Sigmoid colon (tissue), 7 donors: ENCODE measurements around the gene PRDM1. TPM values are rescaled to one million over a fixed set of nuclear protein-coding genes. Genes with fewer than 3 reads are reported as not detected.

ENCODE experiments used
- DNase-seq: peaks from one replicate; pipeline ENCODE4 v3.0.0-alpha.2; 2019
- H3K27ac ChIP-seq, 4 donors: fragments of 200-600 bp; sonication (generic); one replicate each; pipeline ENCODE4 v1.5.1; 2016 to 2019; ENCODE audit warnings: mild to moderate bottlenecking in 1 of 4
- H3K27me3 ChIP-seq, 3 donors: fragments of 200-600 bp; sonication (generic); one replicate each; pipeline ENCODE4 v1.5.1; 2019; ENCODE audit warnings: mild to moderate bottlenecking in 1 of 3
- H3K36me3 ChIP-seq, 4 donors: fragments of 200-600 bp; sonication (generic); one replicate each; pipeline ENCODE4 v1.5.1; 2016 to 2019
- H3K4me1 ChIP-seq, 4 donors: fragments of 200-600 bp; sonication (generic); one replicate each; pipeline ENCODE4 v1.5.1; 2017 to 2019
- H3K4me3 ChIP-seq, 4 donors: fragments of 200-600 bp; sonication (generic); one replicate each; pipeline ENCODE4 v1.5.1; 2017 to 2019; ENCODE audit warnings: mild to moderate bottlenecking in 2 of 4, moderate library complexity in 1 of 4
- H3K9me3 ChIP-seq, 4 donors: fragments of 200-600 bp in 3 of 4; sonication (generic) in 3 of 4; one replicate each; pipeline versions ENCODE4 v1.5.1 to v1.6.1; 2013 to 2019
- EP300 ChIP-seq, 4 donors: sonication (generic); formaldehyde crosslinking; IDR thresholded peaks; one replicate each; pipeline ENCODE4 v1.6.1; 2017; ENCODE audit warnings: antibody characterized with exemption in 4 of 4
- POLR2A ChIP-seq, 2 donors: fragments of 450-650 bp; IDR thresholded peaks; one replicate each; pipeline ENCODE4 v1.6.1; 2016; ENCODE audit warnings: antibody characterized with exemption in 2 of 2, mild to moderate bottlenecking in 2 of 2, moderate library complexity in 2 of 2
- POLR2AphosphoS5 ChIP-seq, 4 donors: sonication (generic); formaldehyde crosslinking; IDR thresholded peaks; one replicate each; pipeline ENCODE4 v1.6.1; 2017; ENCODE audit warnings: antibody characterized with exemption in 4 of 4
- WGBS, 2 donors: extraction: QIAGEN DNeasy Blood & Tissue Kit; methylation state at CpG; one replicate each; pipeline ENCODE4 v1.1.7; 2013; 5-methylcytosine and 5-hydroxymethylcytosine counted together
- intact Hi-C: fragments of 100-400 bp; cut with DNase I; formaldehyde crosslinking; loops from one replicate; pipeline ENCODE4 v1.15.1; 2023
- polyA plus RNA-seq, 3 donors: library from polyadenylated mRNA; stranded (reverse); fragments of 200-250 nt; gene quantifications; one replicate each; pipeline ENCODE4 v1.2.3, GENCODE V29; 2013
- total RNA-seq, 4 donors: library from RNA; depleted of rRNA; stranded (reverse); fragments of >200 nt; gene quantifications; one replicate each; pipeline ENCODE4 v1.1.0, GENCODE V29; 2016
- TF ChIP-seq, protein P1 (sequence below), 4 experiments: fragments of 450-650 bp in 3 of 4; fragments of 200-600 bp in 1 of 4; IDR thresholded peaks; one replicate each; pipeline ENCODE4 v1.5.1; 2016 to 2019; ENCODE audit warnings: antibody characterized with exemption in 4 of 4, mild to moderate bottlenecking in 3 of 4, moderate library complexity in 2 of 4
- donor health status: healthy with polysubstance abuse.
- donor health status: Bipolar disorder and iron deficiency.
- donor health status: healthy.

Gene PRDM1
- total and polyA plus RNA-seq, 7 donors: 0.55 to 17.6 (median 1.6) TPM

DNA sequence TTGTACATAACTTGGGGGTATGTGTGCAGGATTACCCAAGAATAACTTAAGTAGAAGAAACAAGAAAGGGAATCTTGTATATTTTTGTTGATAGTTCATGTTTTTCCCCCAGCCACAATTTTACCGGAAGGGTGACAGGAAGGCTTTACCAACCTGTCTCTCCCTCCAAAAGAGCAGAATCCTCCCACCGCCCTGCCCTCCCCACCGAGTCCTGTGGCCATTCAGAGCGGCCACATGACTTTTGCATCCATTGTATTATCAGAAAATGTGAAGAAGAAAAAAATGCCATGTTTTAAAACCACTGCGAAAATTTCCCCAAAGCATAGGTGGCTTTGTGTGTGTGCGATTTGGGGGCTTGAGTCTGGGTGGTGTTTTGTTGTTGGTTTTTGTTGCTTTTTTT, 22.0 kb downstream of the PRDM1 start:
- Histone ChIP-seq H3K36me3 (no peaks in the 10 kb centered on the region), H3K4me3 (no peak overlapping the region), H3K9me3 (no peaks in the 10 kb centered on the region), H3K4me1 (peaks cover 0 to 14% (median 6%) of the 10 kb centered on the region in 4 donors), H3K27ac (no peak overlapping the region), H3K27me3 (no peaks in the 10 kb centered on the region)
- intact Hi-C loops: no loop called here
- DNase-seq: no peak
- TF ChIP-seq, protein P1, sequence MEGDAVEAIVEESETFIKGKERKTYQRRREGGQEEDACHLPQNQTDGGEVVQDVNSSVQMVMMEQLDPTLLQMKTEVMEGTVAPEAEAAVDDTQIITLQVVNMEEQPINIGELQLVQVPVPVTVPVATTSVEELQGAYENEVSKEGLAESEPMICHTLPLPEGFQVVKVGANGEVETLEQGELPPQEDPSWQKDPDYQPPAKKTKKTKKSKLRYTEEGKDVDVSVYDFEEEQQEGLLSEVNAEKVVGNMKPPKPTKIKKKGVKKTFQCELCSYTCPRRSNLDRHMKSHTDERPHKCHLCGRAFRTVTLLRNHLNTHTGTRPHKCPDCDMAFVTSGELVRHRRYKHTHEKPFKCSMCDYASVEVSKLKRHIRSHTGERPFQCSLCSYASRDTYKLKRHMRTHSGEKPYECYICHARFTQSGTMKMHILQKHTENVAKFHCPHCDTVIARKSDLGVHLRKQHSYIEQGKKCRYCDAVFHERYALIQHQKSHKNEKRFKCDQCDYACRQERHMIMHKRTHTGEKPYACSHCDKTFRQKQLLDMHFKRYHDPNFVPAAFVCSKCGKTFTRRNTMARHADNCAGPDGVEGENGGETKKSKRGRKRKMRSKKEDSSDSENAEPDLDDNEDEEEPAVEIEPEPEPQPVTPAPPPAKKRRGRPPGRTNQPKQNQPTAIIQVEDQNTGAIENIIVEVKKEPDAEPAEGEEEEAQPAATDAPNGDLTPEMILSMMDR (IDR thresholded peaks at IDR 0.05): no peak
- TF ChIP-seq POLR2AphosphoS5 (IDR thresholded peaks at IDR 0.05) (no peak), EP300 (IDR thresholded peaks at IDR 0.05) (no peak), POLR2A (IDR thresholded peaks at IDR 0.05) (no peak)
- WGBS, 2 donors: 96 to 97% methylated on average over 6 of the region's 6 CpGs

DNA sequence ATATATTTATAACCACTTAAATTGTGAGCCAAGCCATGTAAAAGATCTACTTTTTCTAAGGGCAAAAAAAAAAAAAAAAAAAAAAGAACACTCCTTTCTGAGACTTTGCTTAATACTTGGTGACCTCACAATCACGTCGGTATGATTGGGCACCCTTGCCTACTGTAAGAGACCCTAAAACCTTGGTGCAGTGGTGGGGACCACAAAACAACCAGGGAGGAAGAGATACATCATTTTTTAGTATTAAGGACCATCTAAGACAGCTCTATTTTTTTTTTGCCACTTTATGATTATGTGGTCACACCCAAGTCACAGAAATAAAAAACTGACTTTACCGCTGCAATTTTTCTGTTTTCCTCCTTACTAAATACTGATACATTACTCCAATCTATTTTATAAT, 22.9 kb downstream of the PRDM1 start:
- WGBS, 2 donors: 66 to 88% methylated on average over 3 of the region's 3 CpGs
- intact Hi-C loops: no loop called here
- Histone ChIP-seq H3K9me3 (no peaks in the 10 kb centered on the region), H3K4me3 (no peak overlapping the region), H3K27me3 (no peaks in the 10 kb centered on the region), H3K36me3 (no peaks in the 10 kb centered on the region), H3K4me1 (peaks cover 0 to 14% (median 6%) of the 10 kb centered on the region in 4 donors), H3K27ac (no peak overlapping the region)
- TF ChIP-seq POLR2AphosphoS5 (IDR thresholded peaks at IDR 0.05): no peak
- TF ChIP-seq, protein P1 (IDR thresholded peaks at IDR 0.05): no peak
- no peak for TF ChIP-seq POLR2A (IDR thresholded peaks at IDR 0.05)
- TF ChIP-seq EP300 (IDR thresholded peaks at IDR 0.05): no peak
- DNase-seq: no peak

DNA sequence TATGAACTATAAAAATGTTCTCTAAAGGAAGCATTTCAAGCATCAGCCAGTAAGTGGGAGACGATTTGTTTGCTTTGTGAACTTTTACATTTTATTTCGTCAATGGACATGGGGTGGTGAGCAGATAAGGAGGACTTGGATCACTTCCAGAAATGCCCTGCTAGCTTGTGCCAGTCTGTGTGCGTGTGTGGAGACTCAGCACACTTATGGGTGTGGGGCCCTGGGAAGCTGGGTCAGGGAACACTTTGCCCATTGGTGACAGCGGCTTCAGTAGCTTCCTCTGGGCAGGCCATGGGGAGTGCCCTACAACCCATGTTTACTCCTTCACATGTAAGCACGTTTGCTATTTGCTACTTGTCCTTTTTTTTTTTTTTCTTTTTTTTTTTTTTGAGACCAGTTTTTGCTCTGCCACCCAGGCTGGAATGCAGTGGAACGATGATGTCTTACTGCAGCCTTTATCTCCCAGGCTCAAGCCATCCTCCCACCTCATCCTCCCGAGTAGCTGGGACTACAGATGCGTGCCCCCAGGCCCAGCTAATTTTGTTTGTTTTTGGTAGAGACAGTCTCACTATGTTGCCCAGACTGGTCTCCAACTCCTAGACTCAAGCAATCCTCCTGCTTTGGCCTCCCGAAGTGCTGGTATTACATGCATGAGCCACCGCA, 24.2 kb downstream of the PRDM1 start:
- H3K27me3 ChIP-seq: no peaks in the 10 kb centered on the region
- H3K9me3 ChIP-seq: no peaks in the 10 kb centered on the region
- intact Hi-C loops: no loop called here
- no peak overlapping the region for H3K4me3 ChIP-seq
- no peak for DNase-seq
- peaks cover 0 to 14% (median 6%) of the 10 kb centered on the region in 4 donors for H3K4me1 ChIP-seq
- no peaks in the 10 kb centered on the region for H3K36me3 ChIP-seq
- WGBS, 2 donors: 49 to 75% methylated on average over 10 of the region's 10 CpGs
- H3K27ac ChIP-seq: no peak overlapping the region
- TF ChIP-seq EP300 (IDR thresholded peaks at IDR 0.05): no peak

DNA sequence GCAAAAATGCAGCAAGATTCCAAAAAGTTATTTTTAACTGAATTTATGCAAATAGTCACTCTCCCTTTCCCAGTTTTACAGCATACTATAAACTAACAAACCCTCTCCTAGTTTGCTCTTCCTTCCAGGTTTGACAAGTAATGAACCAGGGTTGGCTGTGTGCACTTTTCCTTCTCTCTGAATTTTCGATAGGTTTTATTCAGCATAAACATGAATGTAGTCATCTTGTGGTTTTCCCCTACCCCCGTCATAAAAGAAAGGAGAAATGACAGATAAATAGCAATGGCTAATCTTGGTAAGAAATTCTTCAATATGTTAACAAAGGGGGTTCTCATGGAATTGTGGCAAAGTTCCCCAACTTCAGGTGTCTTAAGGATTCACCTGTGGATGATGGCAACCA, 26.3 kb downstream of the PRDM1 start:
- TF ChIP-seq, protein P1 (IDR thresholded peaks at IDR 0.05): no peak
- TF ChIP-seq POLR2AphosphoS5 (IDR thresholded peaks at IDR 0.05) (no peak), POLR2A (IDR thresholded peaks at IDR 0.05) (no peak), EP300 (IDR thresholded peaks at IDR 0.05) (no peak)
- intact Hi-C loops: no loop called here

DNA sequence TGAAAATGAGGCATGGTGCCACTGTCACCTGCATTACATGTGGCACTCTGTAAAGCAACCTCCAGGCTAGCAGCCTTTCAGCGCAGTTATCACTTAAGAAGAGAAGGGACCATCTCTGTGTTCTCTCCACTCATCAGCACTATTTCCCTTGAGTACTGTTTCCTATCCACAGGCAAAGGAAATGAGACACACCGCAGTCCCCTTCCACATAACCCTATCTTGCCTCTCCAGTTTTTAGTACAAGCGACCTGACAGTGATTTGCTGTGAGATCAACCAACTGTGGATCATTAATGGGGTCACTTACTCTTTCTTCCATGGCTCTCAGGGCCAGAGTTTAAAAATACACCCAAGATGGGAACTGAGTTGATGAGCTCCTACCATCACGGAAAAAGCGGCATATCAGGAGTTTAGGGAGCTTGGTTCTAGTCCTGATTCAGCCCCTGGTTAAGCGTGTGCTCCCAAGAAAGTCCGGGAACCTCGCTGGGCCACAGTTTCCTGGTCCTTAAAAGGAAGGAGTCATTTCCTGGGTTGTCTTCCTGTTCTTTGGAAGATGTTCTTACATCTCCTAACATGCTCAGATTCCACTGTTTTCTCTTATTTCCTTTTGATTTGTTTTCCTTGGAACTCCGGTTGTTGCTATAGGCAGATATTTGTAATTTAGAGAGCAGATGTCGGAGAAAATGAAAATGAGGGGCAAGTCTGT, 27.3 kb downstream of the PRDM1 start:
- TF ChIP-seq POLR2AphosphoS5 (IDR thresholded peaks at IDR 0.05) (no peak), EP300 (IDR thresholded peaks at IDR 0.05) (no peak), POLR2A (IDR thresholded peaks at IDR 0.05) (no peak)
- TF ChIP-seq, protein P1 (IDR thresholded peaks at IDR 0.05): no peak

More for the DNA sequence above, 26.3 kb downstream of the PRDM1 start:
- Histone ChIP-seq H3K9me3 (no peaks in the 10 kb centered on the region), H3K4me3 (no peak overlapping the region), H3K36me3 (no peaks in the 10 kb centered on the region), H3K27me3 (no peaks in the 10 kb centered on the region), H3K27ac (no peak overlapping the region), H3K4me1 (peaks cover 0 to 14% (median 6%) of the 10 kb centered on the region in 4 donors)
- no peak for DNase-seq
- 23 to 25% methylated on average over 2 of the region's 2 CpGs for WGBS, 2 donors

More for the DNA sequence above, 27.3 kb downstream of the PRDM1 start:
- no peaks in the 10 kb centered on the region for H3K9me3 ChIP-seq
- 86 to 92% methylated on average over 10 of the region's 10 CpGs for WGBS, 2 donors
- peaks cover 0 to 14% (median 6%) of the 10 kb centered on the region in 4 donors for H3K4me1 ChIP-seq
- H3K27ac ChIP-seq: no peak overlapping the region
- no peak for DNase-seq
- intact Hi-C loops: no loop called here
- no peaks in the 10 kb centered on the region for H3K27me3 ChIP-seq
- H3K4me3 ChIP-seq: no peak overlapping the region
- H3K36me3 ChIP-seq: no peaks in the 10 kb centered on the region
